DOHH2 (cell line): ENCODE data around the gene IP6K1.

Experiments used
- H3F3A ChIP-seq: fragments of 200-600 bp; sonication (generic), shearing (Covaris generic); 2 replicates; pipeline ENCODE4 v1.6.0; 2016; ENCODE audit warnings: antibody characterized with exemption, mild to moderate bottlenecking; ENCODE audit not compliant: control insufficient read depth, insufficient read depth
- H3K27ac ChIP-seq: fragments of 200-600 bp; sonication (generic); 2 replicates; pipeline ENCODE4 v1.5.1; 2014; ENCODE audit warnings: low read depth, mild to moderate bottlenecking, low read length, moderate library complexity
- H3K27me3 ChIP-seq: fragments of 200-600 bp; sonication (generic); 2 replicates; pipeline ENCODE4 v1.6.1; 2014; ENCODE audit warnings: mild to moderate bottlenecking, low read length, mixed read lengths; ENCODE audit not compliant: control insufficient read depth
- H3K36me3 ChIP-seq: fragments of 200-600 bp; sonication (generic); 2 replicates; pipeline ENCODE4 v1.6.1; 2014; ENCODE audit warnings: mild to moderate bottlenecking, low read length, moderate library complexity, mixed read lengths; ENCODE audit not compliant: control insufficient read depth
- H3K4me1 ChIP-seq: fragments of 200-600 bp; sonication (generic); 2 replicates; pipeline ENCODE4 v1.6.1; 2014; ENCODE audit warnings: mild to moderate bottlenecking, low read length, mixed read lengths; ENCODE audit not compliant: control insufficient read depth
- H3K4me2 ChIP-seq: fragments of 200-600 bp; sonication (generic); 2 replicates; pipeline ENCODE4 v1.6.0; 2014; ENCODE audit warnings: mild to moderate bottlenecking, low read length, moderate library complexity
- H3K4me3 ChIP-seq: fragments of 200-600 bp; sonication (generic); 2 replicates; pipeline ENCODE4 v1.5.1; 2014; ENCODE audit warnings: mild to moderate bottlenecking, low read length, mixed read lengths
- H3K79me2 ChIP-seq: fragments of 200-600 bp; sonication (generic); 2 replicates; pipeline ENCODE4 v1.6.1; 2014; ENCODE audit warnings: mild to moderate bottlenecking, low read length, mixed read lengths; ENCODE audit not compliant: control insufficient read depth
- H3K9me2 ChIP-seq: fragments of 200-600 bp; sonication (generic); replicated peaks from 2 replicates; pipeline ENCODE4 v1.6.1; 2014; ENCODE audit warnings: mild to moderate bottlenecking, low read length, mixed read lengths; ENCODE audit not compliant: control insufficient read depth
- H3K9me3 ChIP-seq: fragments of 200-600 bp; sonication (generic); 2 replicates; pipeline ENCODE4 v1.6.1; 2014; ENCODE audit warnings: antibody characterized with exemption, low read length, mixed read lengths; ENCODE audit not compliant: control insufficient read depth, insufficient read depth
- H4K20me1 ChIP-seq: fragments of 200-600 bp; sonication (generic); 2 replicates; pipeline ENCODE4 v1.6.0; 2014; ENCODE audit warnings: low read depth, mild to moderate bottlenecking, antibody characterized with exemption, low read length, moderate library complexity; ENCODE audit not compliant: control insufficient read depth, insufficient read depth
- EZH2phosphoT487 ChIP-seq: fragments of 200-600 bp; sonication (generic); IDR thresholded peaks from 2 replicates; pipeline ENCODE4 v1.6.1; 2017; ENCODE audit warnings: borderline replicate concordance, mild to moderate bottlenecking, antibody characterized with exemption, low read length, moderate library complexity, mixed read lengths
- TF ChIP-seq, protein P1 (sequence below): fragments of 200-600 bp; sonication (generic); IDR thresholded peaks from one replicate; pipeline ENCODE4 v1.5.1; 2014; ENCODE audit warnings: antibody characterized with exemption, mild to moderate bottlenecking, low read depth, low read length; ENCODE audit not compliant: poor library complexity, severe bottlenecking

Gene IP6K1

DNA sequence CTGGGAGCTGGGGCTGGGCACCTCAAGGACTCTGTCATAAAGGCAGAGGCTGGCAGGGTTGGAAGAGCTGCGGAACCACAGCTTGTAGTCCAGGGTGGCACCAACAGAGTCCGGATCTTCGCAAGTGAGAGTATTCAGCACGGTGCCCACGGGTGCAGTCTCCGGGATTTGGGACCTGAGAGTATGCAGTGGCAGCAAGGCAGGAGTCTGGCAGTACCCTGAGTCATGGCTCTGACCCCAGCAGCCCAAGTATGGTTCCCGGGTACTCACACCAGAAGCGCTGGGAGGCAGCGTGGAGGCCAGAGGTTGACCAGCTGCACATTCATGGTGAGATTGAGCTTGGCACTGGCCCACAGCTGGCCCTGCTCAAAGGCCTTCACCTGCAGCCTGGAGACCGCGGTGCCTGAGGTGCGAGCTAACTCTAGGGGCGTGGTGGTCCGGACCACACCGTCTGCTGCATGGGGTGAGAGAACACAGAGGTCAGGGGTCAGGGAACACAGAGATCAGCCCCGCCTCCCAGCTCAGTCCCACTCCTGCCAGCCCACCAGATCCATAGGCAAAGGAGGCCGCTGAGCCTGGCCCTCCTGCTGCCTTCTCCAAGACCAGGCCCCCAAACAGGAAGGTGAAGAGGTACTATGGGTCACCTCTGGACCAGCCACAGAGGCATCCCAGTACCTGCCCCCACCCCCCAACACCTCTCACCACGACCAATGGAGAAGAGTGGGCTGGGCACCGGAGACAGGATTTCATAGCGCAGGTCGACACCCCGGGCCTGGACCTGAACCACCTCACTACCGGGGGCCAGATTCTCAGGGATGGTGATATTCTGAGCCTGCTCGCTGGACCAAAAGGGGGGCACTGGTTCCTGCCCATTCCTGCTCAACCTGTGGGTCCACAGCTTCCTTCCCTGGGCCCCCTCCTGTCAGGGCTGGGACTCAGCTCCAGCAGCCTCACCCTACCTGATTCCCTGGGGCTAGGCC, 8.9 kb upstream of the IP6K1 start:
- Histone ChIP-seq H3K4me3 (no peak overlapping the region), H3K27me3 (no peaks in the 10 kb centered on the region), H3K9me2 (no peaks in the 10 kb centered on the region), H3K36me3 (no peaks in the 10 kb centered on the region), H3K4me2 (no peak overlapping the region), H3K27ac (no peak overlapping the region), H3K4me1 (peaks cover 6% of the 10 kb centered on the region), H3K79me2 (no peaks in the 10 kb centered on the region), H3F3A (peaks cover 5% of the 10 kb centered on the region), H3K9me3 (no peaks in the 10 kb centered on the region), H4K20me1 (no peaks in the 10 kb centered on the region)
- TF ChIP-seq, protein P1, sequence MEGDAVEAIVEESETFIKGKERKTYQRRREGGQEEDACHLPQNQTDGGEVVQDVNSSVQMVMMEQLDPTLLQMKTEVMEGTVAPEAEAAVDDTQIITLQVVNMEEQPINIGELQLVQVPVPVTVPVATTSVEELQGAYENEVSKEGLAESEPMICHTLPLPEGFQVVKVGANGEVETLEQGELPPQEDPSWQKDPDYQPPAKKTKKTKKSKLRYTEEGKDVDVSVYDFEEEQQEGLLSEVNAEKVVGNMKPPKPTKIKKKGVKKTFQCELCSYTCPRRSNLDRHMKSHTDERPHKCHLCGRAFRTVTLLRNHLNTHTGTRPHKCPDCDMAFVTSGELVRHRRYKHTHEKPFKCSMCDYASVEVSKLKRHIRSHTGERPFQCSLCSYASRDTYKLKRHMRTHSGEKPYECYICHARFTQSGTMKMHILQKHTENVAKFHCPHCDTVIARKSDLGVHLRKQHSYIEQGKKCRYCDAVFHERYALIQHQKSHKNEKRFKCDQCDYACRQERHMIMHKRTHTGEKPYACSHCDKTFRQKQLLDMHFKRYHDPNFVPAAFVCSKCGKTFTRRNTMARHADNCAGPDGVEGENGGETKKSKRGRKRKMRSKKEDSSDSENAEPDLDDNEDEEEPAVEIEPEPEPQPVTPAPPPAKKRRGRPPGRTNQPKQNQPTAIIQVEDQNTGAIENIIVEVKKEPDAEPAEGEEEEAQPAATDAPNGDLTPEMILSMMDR, result no peak
- no peak for TF ChIP-seq EZH2phosphoT487

GRCh38 chr3:49794431-49794830, 8.1 kb upstream of the IP6K1 start:
- H3K27me3 ChIP-seq, result no peaks in the 10 kb centered on the region
- TF ChIP-seq EZH2phosphoT487, result no peak
- TF ChIP-seq, protein P1, result no peak

GRCh38 chr3:49793486-49794085, 7.2 kb upstream of the IP6K1 start:
- peaks cover 17% of the 10 kb centered on the region for H3K4me1 ChIP-seq
- H3K27me3 ChIP-seq, result no peaks in the 10 kb centered on the region
- no peak overlapping the region for H3K4me3 ChIP-seq
- no peak for TF ChIP-seq EZH2phosphoT487
- TF ChIP-seq, protein P1, result no peak
- H4K20me1 ChIP-seq, result no peaks in the 10 kb centered on the region
- no peak overlapping the region for H3K4me2 ChIP-seq
- H3K27ac ChIP-seq, result no peak overlapping the region
- no peaks in the 10 kb centered on the region for H3K36me3 ChIP-seq
- no peaks in the 10 kb centered on the region for H3K9me3 ChIP-seq
- no peaks in the 10 kb centered on the region for H3K79me2 ChIP-seq
- H3K9me2 ChIP-seq, result no peaks in the 10 kb centered on the region
- H3F3A ChIP-seq, result peaks cover 5% of the 10 kb centered on the region

More at GRCh38 chr3:49794431-49794830, 8.1 kb upstream of the IP6K1 start:
- Histone ChIP-seq H3K9me3 (no peaks in the 10 kb centered on the region), H3K9me2 (no peaks in the 10 kb centered on the region), H3K4me1 (peaks cover 14% of the 10 kb centered on the region), H3K27ac (no peak overlapping the region), H3K36me3 (no peaks in the 10 kb centered on the region), H3K4me3 (no peak overlapping the region), H3F3A (peaks cover 5% of the 10 kb centered on the region), H3K4me2 (no peak overlapping the region), H3K79me2 (no peaks in the 10 kb centered on the region), H4K20me1 (no peaks in the 10 kb centered on the region)
